HepG2 (cell line): ENCODE results near the gene ZNF142. TPM values are rescaled to one million over a fixed set of nuclear protein-coding genes. Genes with fewer than 3 reads are reported as not detected.
A peak's percentile ranks its signal among the peaks of the same experiment; 100 is the strongest.

Experiments used
- EEA1 ChIP-seq: sonication (generic); formaldehyde crosslinking; IDR thresholded peaks from 2 replicates; pipeline ENCODE4 v1.5.1; 2020; ENCODE audit warnings: mild to moderate bottlenecking, missing genetic modification reagents, borderline replicate concordance
- FIP1L1 ChIP-seq: fragments of 200-400 bp; formaldehyde crosslinking; IDR thresholded peaks from 2 replicates; pipeline ENCODE4 v1.6.1; 2018; ENCODE audit warnings: low read depth, mild to moderate bottlenecking, low read length, moderate library complexity, borderline replicate concordance; ENCODE audit not compliant: insufficient read depth
- NR2F2 ChIP-seq: IDR thresholded peaks from 2 replicates; pipeline ENCODE4 v1.6.1; 2012; ENCODE audit warnings: low read depth, inconsistent platforms, borderline replicate concordance
- RFXAP ChIP-seq: sonication (generic); formaldehyde crosslinking; IDR thresholded peaks from 2 replicates; pipeline ENCODE4 v1.4.0; 2020; ENCODE audit warnings: missing genetic modification reagents, borderline replicate concordance
- TERF1 ChIP-seq: sonication (generic); formaldehyde crosslinking; IDR thresholded peaks from 2 replicates; pipeline ENCODE4 v1.8.0; 2022; ENCODE audit warnings: mild to moderate bottlenecking, missing genetic modification reagents, moderate library complexity
- ZC3H13 ChIP-seq: sonication (generic); formaldehyde crosslinking; IDR thresholded peaks from 2 replicates; pipeline ENCODE4 v1.8.1; 2023; ENCODE audit warnings: mild to moderate bottlenecking, missing genetic modification reagents, moderate library complexity
- polyA plus RNA-seq, 8 experiments: library from polyadenylated mRNA; depleted of rRNA in 3 of 8; stranded (reverse) in 7 of 8; unstranded in 1 of 8; fragments of >200 nt; fragmentation: Illumina TruSeq in 4 of 8; extraction: Trizol in 4 of 8; gene quantifications; 2 replicates each; pipeline versions ENCODE4 v1.2.1 to v1.2.3, GENCODE V29; 2011 to 2016; ENCODE audit warnings: low read depth in 4 of 8, missing spikeins in 1 of 8, mixed read lengths in 1 of 8; ENCODE audit not compliant: insufficient read depth in 1 of 8
- total RNA-seq, 5 experiments: library from RNA; depleted of rRNA; stranded (reverse); fragments of >200 nt; fragmentation: Illumina TruSeq; extraction: Trizol; gene quantifications; 2 replicates each; pipeline ENCODE4 v1.2.3, GENCODE V29; 2016; ENCODE audit warnings: low read depth in 1 of 5
- TF ChIP-seq, protein P1 (sequence below): IDR thresholded peaks from 2 replicates; pipeline ENCODE4 v1.6.1; 2012; ENCODE audit warnings: low read length, improper control_type of control experiment
- TF ChIP-seq, protein P2 (sequence below): sonication (generic); formaldehyde crosslinking; IDR thresholded peaks from 2 replicates; pipeline ENCODE4 v1.4.0; 2020; ENCODE audit warnings: missing genetic modification reagents, borderline replicate concordance
- TF ChIP-seq, protein P3 (sequence below), 2 experiments: fragments of 450-650 bp in 1 of 2; sonication (generic) in 1 of 2; formaldehyde crosslinking in 1 of 2; IDR thresholded peaks; 2 replicates each; pipeline versions ENCODE4 v1.6.1 to v1.8.0; 2016 to 2022; ENCODE audit warnings: antibody characterized with exemption in 1 of 2, mild to moderate bottlenecking in 1 of 2, missing genetic modification reagents in 1 of 2

The ZNF142 gene
- total and polyA plus RNA-seq, 2 of the 13 experiments (the other 11 are each of a cell fraction or from before 2014, with no cell fraction given) = 4.8 to 11.4 TPM

GRCh38 chr2:218671654-218672566 is 12.5 kb upstream of the ZNF142 start, which contains the start of the genes RNF25 and STK36 (continued):
- TF ChIP-seq, protein P1, sequence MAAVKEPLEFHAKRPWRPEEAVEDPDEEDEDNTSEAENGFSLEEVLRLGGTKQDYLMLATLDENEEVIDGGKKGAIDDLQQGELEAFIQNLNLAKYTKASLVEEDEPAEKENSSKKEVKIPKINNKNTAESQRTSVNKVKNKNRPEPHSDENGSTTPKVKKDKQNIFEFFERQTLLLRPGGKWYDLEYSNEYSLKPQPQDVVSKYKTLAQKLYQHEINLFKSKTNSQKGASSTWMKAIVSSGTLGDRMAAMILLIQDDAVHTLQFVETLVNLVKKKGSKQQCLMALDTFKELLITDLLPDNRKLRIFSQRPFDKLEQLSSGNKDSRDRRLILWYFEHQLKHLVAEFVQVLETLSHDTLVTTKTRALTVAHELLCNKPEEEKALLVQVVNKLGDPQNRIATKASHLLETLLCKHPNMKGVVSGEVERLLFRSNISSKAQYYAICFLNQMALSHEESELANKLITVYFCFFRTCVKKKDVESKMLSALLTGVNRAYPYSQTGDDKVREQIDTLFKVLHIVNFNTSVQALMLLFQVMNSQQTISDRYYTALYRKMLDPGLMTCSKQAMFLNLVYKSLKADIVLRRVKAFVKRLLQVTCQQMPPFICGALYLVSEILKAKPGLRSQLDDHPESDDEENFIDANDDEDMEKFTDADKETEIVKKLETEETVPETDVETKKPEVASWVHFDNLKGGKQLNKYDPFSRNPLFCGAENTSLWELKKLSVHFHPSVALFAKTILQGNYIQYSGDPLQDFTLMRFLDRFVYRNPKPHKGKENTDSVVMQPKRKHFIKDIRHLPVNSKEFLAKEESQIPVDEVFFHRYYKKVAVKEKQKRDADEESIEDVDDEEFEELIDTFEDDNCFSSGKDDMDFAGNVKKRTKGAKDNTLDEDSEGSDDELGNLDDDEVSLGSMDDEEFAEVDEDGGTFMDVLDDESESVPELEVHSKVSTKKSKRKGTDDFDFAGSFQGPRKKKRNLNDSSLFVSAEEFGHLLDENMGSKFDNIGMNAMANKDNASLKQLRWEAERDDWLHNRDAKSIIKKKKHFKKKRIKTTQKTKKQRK = no peak
- TF ChIP-seq EEA1 (CRISPR knock-in tag) = peak; percentile 54; the same call in 1 of the 2 replicates
- 0 out of 2 replicates have a peak, but pooled peaks have one; percentile 60 for TF ChIP-seq ZC3H13 (CRISPR knock-in tag)
- TF ChIP-seq, protein P2, sequence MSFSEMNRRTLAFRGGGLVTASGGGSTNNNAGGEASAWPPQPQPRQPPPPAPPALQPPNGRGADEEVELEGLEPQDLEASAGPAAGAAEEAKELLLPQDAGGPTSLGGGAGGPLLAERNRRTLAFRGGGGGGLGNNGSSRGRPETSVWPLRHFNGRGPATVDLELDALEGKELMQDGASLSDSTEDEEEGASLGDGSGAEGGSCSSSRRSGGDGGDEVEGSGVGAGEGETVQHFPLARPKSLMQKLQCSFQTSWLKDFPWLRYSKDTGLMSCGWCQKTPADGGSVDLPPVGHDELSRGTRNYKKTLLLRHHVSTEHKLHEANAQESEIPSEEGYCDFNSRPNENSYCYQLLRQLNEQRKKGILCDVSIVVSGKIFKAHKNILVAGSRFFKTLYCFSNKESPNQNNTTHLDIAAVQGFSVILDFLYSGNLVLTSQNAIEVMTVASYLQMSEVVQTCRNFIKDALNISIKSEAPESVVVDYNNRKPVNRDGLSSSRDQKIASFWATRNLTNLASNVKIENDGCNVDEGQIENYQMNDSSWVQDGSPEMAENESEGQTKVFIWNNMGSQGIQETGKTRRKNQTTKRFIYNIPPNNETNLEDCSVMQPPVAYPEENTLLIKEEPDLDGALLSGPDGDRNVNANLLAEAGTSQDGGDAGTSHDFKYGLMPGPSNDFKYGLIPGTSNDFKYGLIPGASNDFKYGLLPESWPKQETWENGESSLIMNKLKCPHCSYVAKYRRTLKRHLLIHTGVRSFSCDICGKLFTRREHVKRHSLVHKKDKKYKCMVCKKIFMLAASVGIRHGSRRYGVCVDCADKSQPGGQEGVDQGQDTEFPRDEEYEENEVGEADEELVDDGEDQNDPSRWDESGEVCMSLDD (CRISPR knock-in tag) = no peak
- 0 out of 2 replicates have a peak, but pooled peaks have one; percentile 36 for TF ChIP-seq NR2F2
- TF ChIP-seq, protein P3, sequence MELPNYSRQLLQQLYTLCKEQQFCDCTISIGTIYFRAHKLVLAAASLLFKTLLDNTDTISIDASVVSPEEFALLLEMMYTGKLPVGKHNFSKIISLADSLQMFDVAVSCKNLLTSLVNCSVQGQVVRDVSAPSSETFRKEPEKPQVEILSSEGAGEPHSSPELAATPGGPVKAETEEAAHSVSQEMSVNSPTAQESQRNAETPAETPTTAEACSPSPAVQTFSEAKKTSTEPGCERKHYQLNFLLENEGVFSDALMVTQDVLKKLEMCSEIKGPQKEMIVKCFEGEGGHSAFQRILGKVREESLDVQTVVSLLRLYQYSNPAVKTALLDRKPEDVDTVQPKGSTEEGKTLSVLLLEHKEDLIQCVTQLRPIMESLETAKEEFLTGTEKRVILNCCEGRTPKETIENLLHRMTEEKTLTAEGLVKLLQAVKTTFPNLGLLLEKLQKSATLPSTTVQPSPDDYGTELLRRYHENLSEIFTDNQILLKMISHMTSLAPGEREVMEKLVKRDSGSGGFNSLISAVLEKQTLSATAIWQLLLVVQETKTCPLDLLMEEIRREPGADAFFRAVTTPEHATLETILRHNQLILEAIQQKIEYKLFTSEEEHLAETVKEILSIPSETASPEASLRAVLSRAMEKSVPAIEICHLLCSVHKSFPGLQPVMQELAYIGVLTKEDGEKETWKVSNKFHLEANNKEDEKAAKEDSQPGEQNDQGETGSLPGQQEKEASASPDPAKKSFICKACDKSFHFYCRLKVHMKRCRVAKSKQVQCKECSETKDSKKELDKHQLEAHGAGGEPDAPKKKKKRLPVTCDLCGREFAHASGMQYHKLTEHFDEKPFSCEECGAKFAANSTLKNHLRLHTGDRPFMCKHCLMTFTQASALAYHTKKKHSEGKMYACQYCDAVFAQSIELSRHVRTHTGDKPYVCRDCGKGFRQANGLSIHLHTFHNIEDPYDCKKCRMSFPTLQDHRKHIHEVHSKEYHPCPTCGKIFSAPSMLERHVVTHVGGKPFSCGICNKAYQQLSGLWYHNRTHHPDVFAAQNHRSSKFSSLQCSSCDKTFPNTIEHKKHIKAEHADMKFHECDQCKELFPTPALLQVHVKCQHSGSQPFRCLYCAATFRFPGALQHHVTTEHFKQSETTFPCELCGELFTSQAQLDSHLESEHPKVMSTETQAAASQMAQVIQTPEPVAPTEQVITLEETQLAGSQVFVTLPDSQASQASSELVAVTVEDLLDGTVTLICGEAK (IDR thresholded peaks at IDR 0.05) = peak; percentile 94
- TF ChIP-seq, protein P3 (CRISPR knock-in tag; IDR thresholded peaks at IDR 0.05) = no peak
- TF ChIP-seq TERF1 (CRISPR knock-in tag) = no peak
- no peak for TF ChIP-seq FIP1L1
- peak; percentile 39; the same call in 1 of the 2 replicates for TF ChIP-seq RFXAP
